Stomach (tissue), 9 donors: ENCODE data around the gene SOX10. TPM values are rescaled to one million over a fixed set of nuclear protein-coding genes. Genes with fewer than 3 reads are reported as not detected.

Experiments used
- DNase-seq, 2 donors: peaks; one replicate each; pipeline versions ENCODE4 v3.0.0 to v3.0.0-alpha.2; 2013 to 2019
- H3K27ac ChIP-seq, 5 donors: fragments of 200-600 bp in 4 of 5; sonication (generic) in 4 of 5; one replicate each; pipeline ENCODE4 v1.5.1; 2013 to 2019; ENCODE audit warnings: mild to moderate bottlenecking in 1 of 5, moderate library complexity in 1 of 5
- H3K27me3 ChIP-seq, 3 donors: fragments of 200-600 bp; sonication (generic); one replicate each; pipeline ENCODE4 v1.5.1; 2017 to 2019; ENCODE audit warnings: mixed run types in 1 of 3
- H3K36me3 ChIP-seq, 4 donors: fragments of 200-600 bp; sonication (generic); 1 replicate in 3 of 4; 2 replicates in 1 of 4; pipeline ENCODE4 v1.5.1; 2016 to 2019
- H3K4me1 ChIP-seq, 4 donors: fragments of 200-600 bp; sonication (generic); one replicate each; pipeline ENCODE4 v1.5.1; 2016 to 2019
- H3K4me3 ChIP-seq, 4 donors: fragments of 200-600 bp; sonication (generic) in 3 of 4; one replicate each; pipeline ENCODE4 v1.5.1; 2016 to 2019; ENCODE audit warnings: mild to moderate bottlenecking in 1 of 4
- H3K9me3 ChIP-seq, 4 donors: fragments of 200-600 bp; sonication (generic); one replicate each; pipeline ENCODE4 v1.5.1; 2016 to 2019
- EP300 ChIP-seq: sonication (generic); formaldehyde crosslinking; IDR thresholded peaks from one replicate; pipeline ENCODE4 v1.6.1; 2017; ENCODE audit warnings: antibody characterized with exemption
- POLR2A ChIP-seq, 4 donors: fragments of 450-650 bp; IDR thresholded peaks; one replicate each; pipeline ENCODE4 v1.6.1; 2016; ENCODE audit warnings: antibody characterized with exemption in 4 of 4, control low read depth in 2 of 4, mild to moderate bottlenecking in 1 of 4, moderate library complexity in 1 of 4
- POLR2AphosphoS5 ChIP-seq, 3 donors: sonication (generic); formaldehyde crosslinking; IDR thresholded peaks; one replicate each; pipeline ENCODE4 v1.6.1; 2016; ENCODE audit warnings: antibody characterized with exemption in 3 of 3
- whole genome bisulfite sequencing, 5 donors: extraction: QIAGEN DNeasy Blood & Tissue Kit in 3 of 5; methylation state at CpG; one replicate each; pipeline versions ENCODE4 v1.1.5 to v1.1.7; 2013 to 2018; 5-methylcytosine and 5-hydroxymethylcytosine counted together
- intact Hi-C: fragments of 100-400 bp; cut with DNase I; formaldehyde crosslinking; loops from one replicate; pipeline ENCODE4 v1.15.1; 2023; ENCODE audit warnings: low total_unique reads
- polyA plus RNA-seq, 3 donors: library from polyadenylated mRNA; stranded (reverse); fragments of 200-250 nt; gene quantifications; one replicate each; pipeline ENCODE4 v1.2.3, GENCODE V29; 2013
- total RNA-seq, 5 donors: library from RNA; depleted of rRNA; stranded (reverse); fragments of >200 nt; gene quantifications; one replicate each; pipeline versions ENCODE4 v1.1.0 to v1.2.3, GENCODE V29; 2014 to 2016
- TF ChIP-seq, protein P1 (sequence below), 7 experiments: fragments of 450-650 bp in 4 of 7; fragments of 200-600 bp in 3 of 7; sonication (generic) in 3 of 7; IDR thresholded peaks; one replicate each; pipeline ENCODE4 v1.5.1; 2016 to 2019; ENCODE audit warnings: antibody characterized with exemption in 7 of 7, control low read depth in 2 of 7, mild to moderate bottlenecking in 1 of 7
- donor health status: healthy with polysubstance abuse.
- donor health status: Bipolar disorder and iron deficiency.
- donor health status: healthy.

The SOX10 gene
- total and polyA plus RNA-seq, 8 donors: 1.7 to 4.9 (median 3.0) TPM; not detected in 2

DNA sequence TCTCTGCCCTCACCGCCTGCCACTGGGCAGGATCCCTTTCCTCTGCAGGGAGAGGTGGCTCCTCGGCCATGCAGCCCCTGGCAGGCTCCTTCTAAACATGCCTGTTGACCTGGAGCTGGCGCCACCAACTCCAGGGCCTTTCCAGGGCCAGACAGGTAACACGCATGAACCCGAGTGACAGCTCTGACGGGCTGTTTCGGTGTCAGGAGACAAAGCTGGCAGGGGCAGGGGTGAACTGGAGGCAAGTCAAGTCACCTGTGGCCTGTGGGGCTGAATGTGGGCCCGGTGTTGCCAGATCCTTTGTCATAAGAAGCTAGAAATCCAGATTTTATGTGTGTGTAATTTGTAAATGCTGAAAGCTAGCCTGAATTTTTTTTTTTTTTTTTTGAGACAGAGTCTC, 42.2 kb downstream of the SOX10 start:
- peaks cover 42 to 77% (median 73%) of the 10 kb centered on the region in 4 donors for H3K36me3 ChIP-seq
- H3K4me1 ChIP-seq: peaks cover 0 to 11% (median 2%) of the 10 kb centered on the region in 4 donors
- H3K27ac ChIP-seq: no peak overlapping the region
- intact Hi-C loops: no loop called here
- TF ChIP-seq POLR2A (IDR thresholded peaks at IDR 0.05) (no peak), EP300 (no peak), POLR2AphosphoS5 (IDR thresholded peaks at IDR 0.05) (no peak)
- TF ChIP-seq, protein P1, sequence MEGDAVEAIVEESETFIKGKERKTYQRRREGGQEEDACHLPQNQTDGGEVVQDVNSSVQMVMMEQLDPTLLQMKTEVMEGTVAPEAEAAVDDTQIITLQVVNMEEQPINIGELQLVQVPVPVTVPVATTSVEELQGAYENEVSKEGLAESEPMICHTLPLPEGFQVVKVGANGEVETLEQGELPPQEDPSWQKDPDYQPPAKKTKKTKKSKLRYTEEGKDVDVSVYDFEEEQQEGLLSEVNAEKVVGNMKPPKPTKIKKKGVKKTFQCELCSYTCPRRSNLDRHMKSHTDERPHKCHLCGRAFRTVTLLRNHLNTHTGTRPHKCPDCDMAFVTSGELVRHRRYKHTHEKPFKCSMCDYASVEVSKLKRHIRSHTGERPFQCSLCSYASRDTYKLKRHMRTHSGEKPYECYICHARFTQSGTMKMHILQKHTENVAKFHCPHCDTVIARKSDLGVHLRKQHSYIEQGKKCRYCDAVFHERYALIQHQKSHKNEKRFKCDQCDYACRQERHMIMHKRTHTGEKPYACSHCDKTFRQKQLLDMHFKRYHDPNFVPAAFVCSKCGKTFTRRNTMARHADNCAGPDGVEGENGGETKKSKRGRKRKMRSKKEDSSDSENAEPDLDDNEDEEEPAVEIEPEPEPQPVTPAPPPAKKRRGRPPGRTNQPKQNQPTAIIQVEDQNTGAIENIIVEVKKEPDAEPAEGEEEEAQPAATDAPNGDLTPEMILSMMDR (IDR thresholded peaks at IDR 0.05): no peak
- WGBS, 5 donors: 94 to 100% (median 96%) methylated on average over 2 to 8 of the region's 8 CpGs
- H3K9me3 ChIP-seq: no peaks in the 10 kb centered on the region
- no peak overlapping the region for H3K4me3 ChIP-seq
- no peak for DNase-seq
- H3K27me3 ChIP-seq: no peaks in the 10 kb centered on the region

DNA sequence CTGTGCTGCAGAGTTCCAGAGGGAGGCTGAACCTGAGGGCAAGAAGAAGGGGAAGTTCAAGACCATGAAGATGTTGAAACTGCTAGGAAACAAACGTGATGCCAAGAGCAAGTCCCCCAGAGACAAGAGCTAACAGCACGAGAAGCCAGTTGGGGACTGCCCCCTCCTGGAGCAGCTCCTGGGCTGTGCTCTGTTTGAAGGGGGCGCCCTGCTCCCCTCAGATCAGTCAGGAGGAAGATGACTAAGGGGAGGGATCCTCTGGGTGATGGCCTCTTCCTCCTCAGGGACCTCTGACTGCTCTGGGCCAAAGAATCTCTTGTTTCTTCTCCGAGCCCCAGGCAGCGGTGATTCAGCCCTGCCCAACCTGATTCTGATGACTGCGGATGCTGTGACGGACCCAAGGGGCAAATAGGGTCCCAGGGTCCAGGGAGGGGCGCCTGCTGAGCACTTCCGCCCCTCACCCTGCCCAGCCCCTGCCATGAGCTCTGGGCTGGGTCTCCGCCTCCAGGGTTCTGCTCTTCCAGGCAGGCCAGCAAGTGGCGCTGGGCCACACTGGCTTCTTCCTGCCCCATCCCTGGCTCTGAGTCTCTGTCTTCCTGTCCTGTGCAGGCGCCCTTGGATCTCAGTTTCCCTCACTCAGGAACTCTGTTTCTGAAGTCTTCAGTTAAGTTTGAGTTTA, 43.5 kb downstream of the SOX10 start:
- H3K27ac ChIP-seq: no peak overlapping the region
- TF ChIP-seq POLR2A (IDR thresholded peaks at IDR 0.05): no peak
- TF ChIP-seq EP300: no peak
- TF ChIP-seq, protein P1 (IDR thresholded peaks at IDR 0.05): no peak
- TF ChIP-seq POLR2AphosphoS5 (IDR thresholded peaks at IDR 0.05): no peak
- no peaks in the 10 kb centered on the region for H3K27me3 ChIP-seq
- no peaks in the 10 kb centered on the region for H3K9me3 ChIP-seq
- intact Hi-C loops: no loop called here
- peaks cover 54 to 90% (median 85%) of the 10 kb centered on the region in 4 donors for H3K36me3 ChIP-seq
- 84 to 89% (median 86%) methylated on average over 8 to 12 of the region's 12 CpGs for WGBS, 5 donors
- DNase-seq: no peak
- H3K4me1 ChIP-seq: peaks cover 0 to 11% (median 2%) of the 10 kb centered on the region in 4 donors
- no peak overlapping the region for H3K4me3 ChIP-seq

- Histone ChIP-seq H3K27ac (peak overlapping the region; percentile 59 to 83 (median 78)), H3K9me3 (no peaks in the 10 kb centered on the region), H3K27me3 (no peaks in the 10 kb centered on the region), H3K4me3 (no peak overlapping the region), H3K4me1 (peaks cover 53 to 64% (median 58%) of the 10 kb centered on the region in 4 donors), H3K36me3 (peaks cover 43 to 81% (median 76%) of the 10 kb centered on the region in 4 donors)
- TF ChIP-seq POLR2AphosphoS5 (IDR thresholded peaks at IDR 0.05): peak in 2 of 3 donors; percentile 61 to 88
- TF ChIP-seq EP300: no peak
- TF ChIP-seq, protein P1 (IDR thresholded peaks at IDR 0.05): peak in 6 of 7 experiments; percentile 68 to 98 (median 96)
- peak; percentile 95 for DNase-seq
- WGBS, 5 donors: 2 to 7% (median 6%) methylated on average over 6 to 13 of the region's 13 CpGs
- intact Hi-C loops: no loop called here
Measured at GRCh38 chr22:37933711-37934376, 50.5 kb downstream of the SOX10 start.

DNA sequence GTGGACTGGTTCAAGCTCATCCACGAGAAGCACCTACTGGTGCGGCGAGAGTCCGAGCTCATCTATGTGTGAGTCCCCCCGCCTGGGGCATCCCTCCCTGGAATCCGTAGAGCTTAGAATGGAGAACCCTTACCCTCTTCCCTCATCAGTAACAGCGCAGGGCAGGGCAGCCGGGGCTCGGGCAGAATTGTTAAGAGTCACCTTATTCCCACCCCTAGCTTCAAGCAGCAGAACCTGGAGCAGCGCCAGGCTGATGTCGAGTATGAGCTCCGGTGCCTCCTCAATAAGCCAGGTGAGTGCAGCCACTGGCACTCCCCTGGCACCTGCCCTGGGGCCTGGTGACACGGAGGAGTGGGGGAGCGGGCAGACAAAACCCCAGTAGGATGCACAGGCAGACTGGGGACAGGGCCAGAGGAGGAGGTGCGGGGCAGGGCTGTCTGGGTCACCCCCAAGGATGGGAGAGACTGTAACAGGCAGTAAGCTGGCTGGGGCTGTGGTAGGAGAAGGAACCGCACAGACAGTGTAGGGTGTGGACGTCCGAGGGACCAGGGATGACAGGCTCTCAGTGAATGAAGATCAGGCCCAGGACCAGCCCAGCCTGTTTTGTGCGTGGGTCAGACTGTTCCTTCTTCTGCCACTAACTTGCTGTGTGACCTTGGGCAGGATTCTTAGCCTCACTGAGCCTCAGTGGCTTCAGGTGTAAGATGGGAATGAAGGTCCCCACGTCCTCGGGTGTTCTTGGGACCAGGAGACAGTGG, 51.4 kb downstream of the SOX10 start:
- TF ChIP-seq, protein P1 (IDR thresholded peaks at IDR 0.05): no peak
- TF ChIP-seq EP300 (no peak), POLR2A (IDR thresholded peaks at IDR 0.05) (no peak), POLR2AphosphoS5 (IDR thresholded peaks at IDR 0.05) (no peak)
- H3K27ac ChIP-seq: peak overlapping the region; percentile 59 to 83 (median 78)
- 54 to 73% (median 56%) methylated on average over 15 to 21 of the region's 21 CpGs for WGBS, 5 donors
- H3K27me3 ChIP-seq: no peaks in the 10 kb centered on the region
- H3K4me3 ChIP-seq: no peak overlapping the region
- H3K36me3 ChIP-seq: peaks cover 46 to 81% (median 76%) of the 10 kb centered on the region in 4 donors
- H3K4me1 ChIP-seq: peaks cover 57 to 72% (median 62%) of the 10 kb centered on the region in 4 donors
- intact Hi-C loops: no loop called here
- H3K9me3 ChIP-seq: no peaks in the 10 kb centered on the region
- peak in 1 of 2 donors; percentile 55 for DNase-seq
